GM18951 (cell line): ENCODE data around the gene TMA7.
"Not testable (repeated sequence)": the region's sequence is repeated elsewhere in the genome, so short reads cannot be mapped to it uniquely, and the experiment has no call there.

Experiments used
- POLR2A ChIP-seq: IDR thresholded peaks from 4 replicates; pipeline ENCODE4 v1.6.1; 2011; ENCODE audit warnings: mild to moderate bottlenecking; ENCODE audit not compliant: insufficient read length, insufficient read depth; ENCODE audit errors: extremely low read depth
- in situ Hi-C: fragments of 300-500 bp; cut with MboI; formaldehyde crosslinking; loops from one replicate; pipeline ENCODE4 v1.12.0; 2022; ENCODE audit warnings: low sequenced_read_pairs, mixed read lengths, inconsistent platforms; ENCODE audit not compliant: unreplicated experiment

Gene TMA7

GRCh38 chr3:48467473-48468267, 27.6 kb downstream of the TMA7 start:
- in situ Hi-C loops = no loop called here
- TF ChIP-seq POLR2A = peak; percentile 40

GRCh38 chr3:48468329-48468731, 28.3 kb downstream of the TMA7 start:
- in situ Hi-C loops = no loop called here
- TF ChIP-seq POLR2A = peak; percentile 11

GRCh38 chr3:48469046-48469915, 29.2 kb downstream of the TMA7 start:
- in situ Hi-C loops = no loop called here
- peak; percentile 31 for TF ChIP-seq POLR2A

DNA sequence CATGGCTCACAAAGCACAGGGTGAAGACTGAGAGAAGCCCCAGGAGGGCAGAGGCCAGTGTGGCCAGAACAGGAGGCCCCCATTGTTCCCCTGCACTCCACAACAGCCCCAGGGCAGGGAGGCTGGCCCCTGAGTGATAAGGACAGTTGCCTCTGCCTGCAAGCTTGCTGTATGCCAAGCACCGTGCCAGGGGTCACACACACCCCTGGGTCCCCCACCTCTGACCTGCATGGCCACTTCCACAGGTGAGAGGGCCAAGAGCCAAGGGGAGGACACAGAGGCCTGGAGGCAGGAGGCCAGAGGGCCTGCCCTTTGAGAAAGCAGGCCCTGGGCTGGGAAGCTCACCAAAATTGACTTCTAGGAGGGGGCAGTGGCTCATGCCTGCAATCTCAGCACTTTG, 30.2 kb downstream of the TMA7 start:
- in situ Hi-C loops = no loop called here
- no peak for TF ChIP-seq POLR2A

DNA sequence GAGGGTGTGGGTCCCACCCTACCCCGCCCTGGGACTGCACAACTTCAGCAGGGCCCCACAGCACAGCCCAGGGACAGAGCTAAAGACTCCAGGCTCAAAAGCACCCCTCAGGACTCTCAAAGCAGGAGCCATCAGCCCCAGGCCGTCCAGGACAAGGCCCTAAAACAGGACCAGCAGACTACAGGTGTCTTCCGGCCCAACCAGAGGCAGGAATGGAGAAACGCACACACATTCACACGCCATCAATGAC, 32.5 kb downstream of the TMA7 start:
- in situ Hi-C loops = no loop called here

DNA sequence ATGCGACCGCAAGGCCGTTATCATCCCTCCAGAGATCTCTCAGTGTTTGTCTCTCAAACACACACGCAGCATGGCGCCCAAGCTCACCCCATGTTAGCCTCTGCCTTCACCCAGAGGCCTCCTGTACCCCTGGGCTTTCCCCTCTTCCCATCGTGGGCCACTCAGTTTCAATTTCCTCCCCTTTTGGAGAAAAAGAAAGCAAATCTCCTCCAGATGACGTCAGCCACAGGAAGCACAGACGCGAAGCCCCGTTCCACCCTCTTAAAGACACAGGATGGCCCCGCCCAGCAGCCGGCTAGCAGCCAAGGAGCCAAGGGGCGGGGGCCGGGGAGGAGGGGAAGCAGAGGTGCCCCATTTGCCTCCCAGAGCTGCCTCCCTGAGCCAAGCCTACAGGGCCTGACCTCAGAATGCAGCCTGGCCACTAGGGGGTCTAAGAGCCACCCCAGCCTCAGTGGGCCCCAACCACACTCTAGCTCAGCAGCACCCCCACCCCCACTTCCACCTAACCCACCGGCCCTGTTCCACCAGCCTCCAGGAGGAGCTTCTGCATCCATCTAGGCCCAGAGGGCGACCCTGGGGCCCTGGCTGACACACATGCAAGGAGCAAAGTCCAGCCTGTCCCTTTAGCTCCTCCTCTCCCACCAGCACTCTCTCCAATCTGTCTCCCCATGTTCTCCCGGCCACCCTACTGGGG, 33.0 kb downstream of the TMA7 start:
- TF ChIP-seq POLR2A = peak; percentile 79

More for the DNA sequence above, 32.5 kb downstream of the TMA7 start:
- TF ChIP-seq POLR2A = no peak

DNA sequence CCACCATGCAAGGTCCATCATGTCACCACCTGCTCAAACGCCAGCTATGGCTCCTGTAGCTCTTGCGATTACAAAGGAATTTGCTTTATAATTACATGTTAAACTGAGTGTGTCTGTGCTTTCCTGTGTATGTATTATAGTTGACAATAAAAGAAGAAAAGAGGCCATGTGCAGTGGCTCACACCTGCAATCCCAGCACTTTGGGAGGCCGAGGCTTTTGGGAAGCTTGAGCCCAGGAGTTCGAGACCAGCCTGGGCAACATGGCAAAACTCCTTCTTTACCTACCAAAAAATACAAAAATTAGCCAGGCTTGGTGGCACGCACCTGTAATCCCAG, 33.5 kb downstream of the TMA7 start:
- in situ Hi-C loops = no loop called here
- no peak for TF ChIP-seq POLR2A

More for the DNA sequence above, 33.0 kb downstream of the TMA7 start:
- in situ Hi-C loops = no loop called here

GRCh38 chr3:48474031-48474430, 34.0 kb downstream of the TMA7 start:
- in situ Hi-C loops = not testable (repeated sequence)

DNA sequence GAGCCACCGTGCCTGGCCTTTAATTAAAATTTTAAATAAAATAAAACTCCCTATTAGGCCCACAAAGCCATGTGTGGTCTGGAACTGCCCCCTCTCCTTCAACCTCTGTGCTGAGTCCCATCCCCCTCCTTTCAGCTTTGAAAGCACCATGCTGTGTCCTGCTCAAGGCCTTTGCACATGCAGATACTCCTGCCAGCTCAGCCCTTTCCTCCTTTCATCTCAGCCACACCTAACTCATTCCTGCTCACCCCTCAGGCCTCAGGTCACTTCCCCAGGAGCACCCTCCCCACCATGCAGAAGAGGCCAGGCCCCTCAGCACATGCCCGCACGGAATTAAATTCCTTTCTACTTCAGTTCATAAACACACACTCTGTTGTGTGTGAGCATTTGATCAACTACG, 34.6 kb downstream of the TMA7 start:
- in situ Hi-C loops = no loop called here

DNA sequence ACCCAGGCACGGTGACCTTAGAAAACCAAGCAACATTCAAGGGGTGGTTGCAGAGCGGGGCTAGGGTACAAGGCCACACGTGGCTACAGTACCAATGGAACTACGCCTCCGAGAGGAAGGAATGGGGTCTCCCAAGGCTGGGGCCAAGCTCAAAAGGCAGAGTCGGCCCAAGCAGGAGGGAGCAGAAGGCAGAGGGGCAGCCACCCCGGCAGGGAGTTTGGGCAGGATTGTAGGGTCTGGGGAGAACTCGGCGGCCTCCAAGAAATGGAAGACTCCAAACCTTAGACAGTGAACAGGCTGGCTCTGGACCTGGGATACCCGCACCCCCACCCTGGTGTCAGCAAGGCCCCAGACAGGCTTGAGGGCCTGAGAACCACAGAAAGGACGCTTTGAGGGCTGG, 35.1 kb downstream of the TMA7 start:
- TF ChIP-seq POLR2A = no peak
- in situ Hi-C loops = no loop called here

More for the DNA sequence above, 34.6 kb downstream of the TMA7 start:
- no peak for TF ChIP-seq POLR2A

- in situ Hi-C loops = no loop called here
These were observed 36.5 kb downstream of the TMA7 start for GRCh38 chr3:48476426-48477053.

GRCh38 chr3:48477959-48478520, 38.0 kb downstream of the TMA7 start:
- in situ Hi-C loops = no loop called here

More at GRCh38 chr3:48476426-48477053, 36.5 kb downstream of the TMA7 start:
- TF ChIP-seq POLR2A = no peak

More at GRCh38 chr3:48477959-48478520, 38.0 kb downstream of the TMA7 start:
- TF ChIP-seq POLR2A = no peak
